ENCODE data around the gene PDCD1. TPM values are rescaled to one million over a fixed set of nuclear protein-coding genes. Genes with fewer than 3 reads are reported as not detected.

PDCD1 gene
- total and polyA plus RNA-seq, 2 of the 8 experiments (the other 6 are each of a cell fraction or from before 2014, with no cell fraction given), result 0.48 to 1.1 TPM

GRCh38 chr2:241872313-241872642 is 13.6 kb upstream of the PDCD1 start:
- ChIA-PET CTCF (ENCODE audit: partially characterized antibody) (no interaction called here), POLR2A (ENCODE audit: partially characterized antibody) (no interaction called here)
- Histone ChIP-seq H3K4me2 (ENCODE audit: insufficient read depth in 1 of 2, low read depth in 2 of 2, low read length in 2 of 2) (no peak overlapping the region), H3K79me1 (ENCODE audit: low read depth, low read length) (no peaks in the 10 kb centered on the region), H4K5ac (ENCODE audit: insufficient read length, low read depth, low read length) (no peak overlapping the region), H2AK5ac (ENCODE audit: low read depth, low read length) (no peak overlapping the region), H4K20me1 (replicated peaks in 1 of 2; ENCODE audit: control insufficient read depth in 1 of 2, insufficient read depth in 2 of 2, low read length in 2 of 2) (no peaks in the 10 kb centered on the region), H3K4me1 (replicated peaks in 1 of 4; ENCODE audit: control insufficient read depth in 3 of 4, insufficient read depth in 4 of 4, low read length in 3 of 4) (no peaks in the 10 kb centered on the region; a peak in 1 of 7 replicates), H2AFZ (ENCODE audit: low read length) (no peak overlapping the region), H3K23ac (ENCODE audit: insufficient read length) (no peak overlapping the region), H2BK120ac (replicated peaks; ENCODE audit: low read depth, low read length) (no peak overlapping the region), H2BK12ac (ENCODE audit: low read depth, low read length) (no peak overlapping the region), H4K8ac (ENCODE audit: extremely low read depth, insufficient read depth, low read length) (no peak overlapping the region), H3K79me2 (ENCODE audit: control insufficient read depth in 1 of 2, insufficient read depth in 2 of 2, low read length in 2 of 2) (no peaks in the 10 kb centered on the region), H4K91ac (replicated peaks; ENCODE audit: insufficient read length, low read length) (no peak overlapping the region), H3K9ac (replicated peaks in 1 of 4; ENCODE audit: extremely low read depth in 1 of 4, low read depth in 3 of 4, low read length in 3 of 4) (no peak overlapping the region), H3K27me3 (replicated peaks in 1 of 4; ENCODE audit: control insufficient read depth in 3 of 4, extremely low read depth in 1 of 4, insufficient read depth in 3 of 4, low read length in 3 of 4) (no peaks in the 10 kb centered on the region), H3K9me3 (ENCODE audit: insufficient read depth in 2 of 2, low read depth in 1 of 2, low read length in 1 of 2) (peaks cover 7 to 18% of the 10 kb centered on the region in 2 experiments; a peak in 3 of 4 replicates), H3K36me3 (ENCODE audit: control insufficient read depth in 2 of 4, insufficient read depth in 4 of 4, low read length in 3 of 4) (no peaks in the 10 kb centered on the region), H3K14ac (ENCODE audit: insufficient read length) (no peak overlapping the region), H2BK20ac (ENCODE audit: low read length) (no peak overlapping the region), H3K27ac (ENCODE audit: low read depth, low read length) (no peak overlapping the region), H3K4me3 (ENCODE audit: extremely low read depth in 1 of 4, insufficient read depth in 2 of 4, low read depth in 3 of 4, low read length in 4 of 4) (no peak overlapping the region), H2BK15ac (ENCODE audit: low read length) (no peak overlapping the region), H3K4ac (replicated peaks; ENCODE audit: insufficient read length, low read depth, low read length) (no peak overlapping the region), H3K23me2 (ENCODE audit: low read depth, low read length) (no peaks in the 10 kb centered on the region), H3K56ac (replicated peaks; ENCODE audit: insufficient read length, low read depth, low read length) (no peak overlapping the region), H3K18ac (ENCODE audit: extremely low read depth, low read length) (no peak overlapping the region), H2BK5ac (ENCODE audit: low read depth, low read length) (no peak overlapping the region)
- FAIRE-seq (no peak), DNase-seq (ENCODE audit: low read depth in 1 of 2, low spot score in 2 of 2) (no peak)
- 83% methylated on average over 12 of the region's 15 CpGs; no CpG with 5 or more reads in 1 of the 2 experiments for WGBS, 2 experiments (ENCODE audit: extremely low coverage in 1 of 2, insufficient coverage in 1 of 2, insufficient read length in 1 of 2, insufficient replicate concordance in 2 of 2, low coverage in 1 of 2, low lambda C conversion rate in 2 of 2, missing lambda C conversion rate in 1 of 2)
- TF ChIP-seq MAFK (IDR thresholded peaks at IDR 0.05; ENCODE audit: low read depth, low read length) (no peak), POU5F1 (IDR thresholded peaks at IDR 0.05; ENCODE audit: low read depth, low read length) (no peak), HDAC6 (IDR thresholded peaks at IDR 0.05; ENCODE audit: low read depth, low read length) (no peak), YY1 (IDR thresholded peaks at IDR 0.05; ENCODE audit: low read depth, low read length) (no peak), ATF2 (IDR thresholded peaks at IDR 0.05; ENCODE audit: low read length) (no peak), SP1 (IDR thresholded peaks at IDR 0.05; ENCODE audit: low read depth, low read length) (no peak)
- TF ChIP-seq, protein P1, sequence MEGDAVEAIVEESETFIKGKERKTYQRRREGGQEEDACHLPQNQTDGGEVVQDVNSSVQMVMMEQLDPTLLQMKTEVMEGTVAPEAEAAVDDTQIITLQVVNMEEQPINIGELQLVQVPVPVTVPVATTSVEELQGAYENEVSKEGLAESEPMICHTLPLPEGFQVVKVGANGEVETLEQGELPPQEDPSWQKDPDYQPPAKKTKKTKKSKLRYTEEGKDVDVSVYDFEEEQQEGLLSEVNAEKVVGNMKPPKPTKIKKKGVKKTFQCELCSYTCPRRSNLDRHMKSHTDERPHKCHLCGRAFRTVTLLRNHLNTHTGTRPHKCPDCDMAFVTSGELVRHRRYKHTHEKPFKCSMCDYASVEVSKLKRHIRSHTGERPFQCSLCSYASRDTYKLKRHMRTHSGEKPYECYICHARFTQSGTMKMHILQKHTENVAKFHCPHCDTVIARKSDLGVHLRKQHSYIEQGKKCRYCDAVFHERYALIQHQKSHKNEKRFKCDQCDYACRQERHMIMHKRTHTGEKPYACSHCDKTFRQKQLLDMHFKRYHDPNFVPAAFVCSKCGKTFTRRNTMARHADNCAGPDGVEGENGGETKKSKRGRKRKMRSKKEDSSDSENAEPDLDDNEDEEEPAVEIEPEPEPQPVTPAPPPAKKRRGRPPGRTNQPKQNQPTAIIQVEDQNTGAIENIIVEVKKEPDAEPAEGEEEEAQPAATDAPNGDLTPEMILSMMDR (IDR thresholded peaks at IDR 0.05; ENCODE audit: control extremely low read depth in 1 of 3, insufficient read depth in 1 of 3, low read depth in 1 of 3, low read length in 3 of 3), result no peak

Measured in H1 (cell line).